Activated T-helper 1 cell treated with anti-CD3 and anti-CD28 coated beads, Interleukin-12 subunit alpha, Interleukin-12 subunit beta, Interleukin-2, Interleukin-4 antibody, amounts not matched to agents 30 ng/mL and 10 ng/mL and 1 ng/mL, durations not matched to agents 14 hours and 24 hours and 36 hours (primary cell): ENCODE measurements around the gene ARL6IP6. TPM values are rescaled to one million over a fixed set of nuclear protein-coding genes. Genes with fewer than 3 reads are reported as not detected.
"Not testable (repeated sequence)": the region's sequence is repeated elsewhere in the genome, so short reads cannot be mapped to it uniquely, and the experiment has no call there.

Experiments
- DNase-seq: peaks from one replicate; pipeline ENCODE4 v3.0.0; 2021; ENCODE audit warnings: low spot score
- H3K27ac Mint-ChIP-seq: one replicate; pipeline ENCODE4 v1.8.0; 2021; ENCODE audit warnings: mild to moderate bottlenecking, mixed read lengths
- H3K27me3 Mint-ChIP-seq: one replicate; pipeline ENCODE4 v1.8.0; 2022; ENCODE audit warnings: mild to moderate bottlenecking, moderate library complexity, mixed read lengths; ENCODE audit not compliant: insufficient read depth
- H3K36me3 Mint-ChIP-seq: one replicate; pipeline ENCODE4 v1.8.0; 2021; ENCODE audit warnings: low read depth, mixed read lengths
- H3K4me1 Mint-ChIP-seq: one replicate; pipeline ENCODE4 v1.8.0; 2021; ENCODE audit warnings: low read depth, mixed read lengths
- H3K4me3 Mint-ChIP-seq: one replicate; pipeline ENCODE4 v1.8.0; 2021; ENCODE audit warnings: mild to moderate bottlenecking, moderate library complexity, mixed read lengths
- H3K9me3 Mint-ChIP-seq: one replicate; pipeline ENCODE4 v1.8.0; 2021; ENCODE audit warnings: mixed read lengths
- intact Hi-C: fragments of 100-400 bp; cut with micrococcal nuclease; formaldehyde crosslinking; loops from one replicate; pipeline ENCODE4 v1.15.1; 2024
- total RNA-seq: library from RNA; stranded (reverse); gene quantifications from 2 replicates; pipeline ENCODE4 v1.2.3, GENCODE V29; 2022

ARL6IP6 gene
- total RNA-seq, 1 donor from 2014 or later: 31.7 TPM

DNA sequence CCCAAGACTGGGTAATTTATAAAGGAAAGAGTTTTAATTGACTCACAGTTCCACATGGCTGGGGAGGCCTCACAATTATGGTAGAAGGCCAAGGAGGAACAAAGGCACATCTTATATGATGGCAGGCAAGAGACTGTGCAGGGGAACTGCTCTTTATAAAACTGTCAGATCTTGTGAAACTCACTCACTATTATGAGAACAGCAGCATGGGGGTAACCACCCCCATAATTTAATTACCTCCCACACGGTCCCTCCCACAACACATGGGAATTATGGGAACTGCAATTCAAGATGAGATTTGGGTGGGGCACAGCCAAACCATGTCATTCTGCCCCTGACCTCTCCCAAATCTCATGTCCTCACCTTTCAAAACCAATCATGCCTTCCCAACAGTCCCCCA lies 19.1 kb downstream of the ARL6IP6 start:
- DNase-seq, H3K4me3 Mint-ChIP-seq, intact Hi-C loops, H3K27me3 Mint-ChIP-seq, H3K27ac Mint-ChIP-seq, H3K4me1 Mint-ChIP-seq, H3K9me3 Mint-ChIP-seq: not testable (repeated sequence)
- peaks cover 26% of the 10 kb centered on the region for H3K36me3 Mint-ChIP-seq

DNA sequence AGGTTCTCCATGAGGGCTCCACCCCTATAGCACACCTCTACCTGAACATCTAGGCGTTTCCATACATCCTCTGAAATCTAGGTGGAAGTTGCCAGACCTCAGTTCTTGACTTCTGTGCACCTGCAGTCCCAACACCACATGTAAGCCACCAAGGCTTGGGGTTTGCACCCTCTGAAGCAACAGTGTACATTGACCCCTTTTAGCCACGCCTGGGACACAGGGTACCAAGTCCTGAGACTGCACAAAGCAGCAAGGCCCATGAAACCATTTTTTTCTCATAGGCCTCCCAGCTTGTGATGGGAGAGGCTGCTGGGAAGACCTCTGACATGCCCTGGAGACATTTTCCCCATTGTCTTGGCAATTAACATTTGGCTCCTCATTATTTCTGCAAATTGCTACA lies 20.0 kb downstream of the ARL6IP6 start:
- peaks cover 1% of the 10 kb centered on the region for H3K27me3 Mint-ChIP-seq
- peaks cover 24% of the 10 kb centered on the region for H3K36me3 Mint-ChIP-seq
- H3K4me3 Mint-ChIP-seq: no peak overlapping the region
- DNase-seq: no peak
- intact Hi-C loops: no loop called here
- no peaks in the 10 kb centered on the region for H3K9me3 Mint-ChIP-seq
- no peak overlapping the region for H3K27ac Mint-ChIP-seq
- peaks cover 6% of the 10 kb centered on the region for H3K4me1 Mint-ChIP-seq

DNA sequence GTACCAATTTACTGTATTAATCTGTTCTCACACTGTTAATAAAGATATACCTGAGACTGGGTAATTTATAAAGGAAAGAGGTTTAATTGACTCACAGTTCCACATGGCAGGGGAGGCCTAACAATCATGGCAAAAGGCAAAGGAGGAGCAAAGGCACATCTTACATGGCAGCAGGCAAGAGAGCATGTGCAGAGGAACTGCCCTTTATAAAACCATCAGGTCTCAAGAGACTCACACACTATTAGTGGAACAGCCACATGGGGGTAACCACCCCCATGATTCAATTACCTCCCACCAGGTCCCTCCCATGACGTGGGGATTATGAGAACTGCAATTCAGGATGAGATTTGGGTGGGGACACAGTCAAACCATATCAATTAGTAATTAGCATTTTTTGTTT lies 21.3 kb downstream of the ARL6IP6 start:
- Mint-ChIP-seq H3K36me3 (peaks cover 24% of the 10 kb centered on the region), H3K27ac (peak overlapping the region; percentile 0)
- H3K9me3 Mint-ChIP-seq, H3K4me3 Mint-ChIP-seq, H3K27me3 Mint-ChIP-seq, H3K4me1 Mint-ChIP-seq, DNase-seq: not testable (repeated sequence)
- intact Hi-C loops: loop anchor here (1.0 to 2.0 kb wide), 4 partner anchors 21 to 780 kb away; partner anchors contain the start of genes ARL6IP6 and STAM2

DNA sequence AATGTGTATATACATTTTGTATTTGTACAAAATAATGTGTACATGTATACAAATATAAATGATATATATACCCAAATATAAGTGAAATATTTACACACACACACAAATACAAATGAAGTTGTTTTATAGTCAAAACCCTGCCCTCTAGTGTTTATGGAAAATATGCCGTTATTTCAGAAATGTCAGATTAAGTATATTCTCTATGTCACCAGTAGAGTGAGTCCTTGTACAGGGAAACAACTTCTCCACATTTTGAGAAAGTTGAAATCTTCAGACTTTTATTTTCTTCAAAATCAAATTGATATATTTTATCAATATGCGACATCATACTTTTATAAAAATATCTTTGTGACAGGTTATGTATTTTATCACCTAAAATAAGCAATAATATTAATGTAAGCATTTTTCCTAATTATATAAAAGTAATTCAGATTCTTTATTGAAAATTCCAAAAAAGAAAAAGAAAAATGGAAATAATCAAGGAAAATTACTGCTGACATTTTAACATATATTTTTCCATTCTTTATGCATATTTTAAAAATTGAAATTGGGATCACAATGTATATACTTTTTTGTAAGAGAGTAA lies 22.4 kb downstream of the ARL6IP6 start:
- no peaks in the 10 kb centered on the region for H3K9me3 Mint-ChIP-seq
- H3K4me1 Mint-ChIP-seq: no peaks in the 10 kb centered on the region
- no peak for DNase-seq
- intact Hi-C loops: loop anchor here (1.0 to 2.0 kb wide), 4 partner anchors 22 to 778 kb away; partner anchors contain the start of genes ARL6IP6 and STAM2
- H3K27me3 Mint-ChIP-seq: peaks cover 1% of the 10 kb centered on the region
- H3K4me3 Mint-ChIP-seq: no peak overlapping the region
- peaks cover 30% of the 10 kb centered on the region for H3K36me3 Mint-ChIP-seq
- no peak overlapping the region for H3K27ac Mint-ChIP-seq

DNA sequence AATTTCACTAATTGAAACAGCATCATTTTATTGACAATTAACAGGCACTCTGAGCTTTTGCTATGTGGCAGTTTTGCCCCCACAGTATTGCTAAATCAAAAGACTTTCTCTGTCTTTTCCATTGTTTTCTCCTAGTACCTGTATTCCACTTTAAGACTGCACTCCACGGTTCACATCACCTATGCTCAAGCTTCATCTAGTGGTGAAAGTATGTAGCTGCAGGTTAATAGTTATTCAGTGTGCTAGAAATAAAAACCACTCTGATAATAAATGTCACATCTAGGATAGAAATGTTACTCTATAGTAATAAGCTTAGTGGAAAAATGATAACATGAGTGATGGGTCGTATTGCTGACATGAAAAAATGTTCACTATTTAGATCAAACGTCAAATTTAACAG lies 24.6 kb downstream of the ARL6IP6 start:
- Mint-ChIP-seq H3K36me3 (peaks cover 27% of the 10 kb centered on the region), H3K9me3 (no peaks in the 10 kb centered on the region), H3K4me3 (no peak overlapping the region), H3K27ac (no peak overlapping the region), H3K4me1 (no peaks in the 10 kb centered on the region), H3K27me3 (no peaks in the 10 kb centered on the region)
- intact Hi-C loops: no loop called here
- no peak for DNase-seq

GRCh38 chr2:152747751-152748150 lies 29.3 kb downstream of the ARL6IP6 start:
- peaks cover 18% of the 10 kb centered on the region for H3K36me3 Mint-ChIP-seq
- H3K27ac Mint-ChIP-seq, DNase-seq, intact Hi-C loops, H3K4me3 Mint-ChIP-seq, H3K27me3 Mint-ChIP-seq, H3K4me1 Mint-ChIP-seq, H3K9me3 Mint-ChIP-seq: not testable (repeated sequence)

DNA sequence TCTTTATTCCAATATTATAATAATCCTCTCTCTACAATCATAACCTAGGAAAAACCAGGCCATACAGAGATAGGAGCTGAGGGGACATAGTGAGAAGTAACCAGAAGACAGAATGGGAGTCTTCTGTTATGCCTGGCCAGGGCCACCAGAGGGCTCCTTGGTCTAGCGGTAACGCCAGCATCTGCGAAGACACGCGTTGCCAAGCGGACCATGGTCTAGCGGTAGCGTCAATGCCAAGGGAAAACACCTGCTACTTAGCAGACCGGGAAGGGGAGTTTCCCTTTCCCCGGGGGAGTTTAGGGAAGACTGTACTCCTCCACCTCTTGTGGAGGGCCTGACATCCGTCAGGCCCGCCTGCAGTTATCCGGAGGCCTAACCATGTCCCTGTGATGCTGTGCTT lies 36.6 kb downstream of the ARL6IP6 start:
- Mint-ChIP-seq H3K9me3 (no peaks in the 10 kb centered on the region), H3K4me3 (no peak overlapping the region), H3K36me3 (peaks cover 23% of the 10 kb centered on the region), H3K27me3 (no peaks in the 10 kb centered on the region), H3K27ac (peak overlapping the region; percentile 63), H3K4me1 (peaks cover 4% of the 10 kb centered on the region)
- DNase-seq: no peak
- intact Hi-C loops: no loop called here

DNA sequence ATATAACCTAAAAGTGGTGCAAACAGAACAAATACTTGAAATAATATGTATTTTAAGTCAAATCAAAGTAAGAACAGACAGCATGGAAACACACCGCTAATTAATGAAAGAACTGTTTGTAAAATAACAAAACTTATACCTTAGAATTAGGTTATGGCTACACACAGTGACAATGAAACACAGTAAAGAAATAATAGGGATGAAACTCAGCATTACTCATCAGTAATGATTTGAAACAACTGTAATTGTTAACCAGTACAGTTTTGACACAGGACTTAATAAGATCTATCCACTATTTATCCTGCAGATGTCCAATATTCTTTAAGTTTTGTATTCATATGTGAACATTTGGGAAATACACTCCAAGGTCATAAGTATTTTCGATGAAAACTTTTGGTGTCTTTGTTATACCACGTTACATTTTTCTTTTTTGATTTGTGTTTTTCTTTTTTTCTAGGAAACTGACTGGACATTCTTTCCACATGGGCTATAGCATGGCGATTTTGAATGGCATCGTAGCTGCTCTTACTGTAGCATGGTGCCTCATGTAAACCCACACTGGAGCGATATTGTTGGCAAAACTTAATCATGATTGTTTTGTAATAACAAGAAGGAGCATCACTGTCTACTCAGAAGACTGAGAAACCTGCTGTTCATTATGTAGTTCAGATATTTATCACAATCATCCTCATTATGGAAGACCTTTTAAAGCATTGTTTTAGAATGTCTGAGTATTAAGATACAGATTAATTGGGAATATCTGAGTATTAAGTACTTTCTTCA lies 41.1 kb downstream of the ARL6IP6 start:
- Mint-ChIP-seq H3K4me3 (no peak overlapping the region), H3K36me3 (peaks cover 28% of the 10 kb centered on the region)
- intact Hi-C loops: no loop called here

DNA sequence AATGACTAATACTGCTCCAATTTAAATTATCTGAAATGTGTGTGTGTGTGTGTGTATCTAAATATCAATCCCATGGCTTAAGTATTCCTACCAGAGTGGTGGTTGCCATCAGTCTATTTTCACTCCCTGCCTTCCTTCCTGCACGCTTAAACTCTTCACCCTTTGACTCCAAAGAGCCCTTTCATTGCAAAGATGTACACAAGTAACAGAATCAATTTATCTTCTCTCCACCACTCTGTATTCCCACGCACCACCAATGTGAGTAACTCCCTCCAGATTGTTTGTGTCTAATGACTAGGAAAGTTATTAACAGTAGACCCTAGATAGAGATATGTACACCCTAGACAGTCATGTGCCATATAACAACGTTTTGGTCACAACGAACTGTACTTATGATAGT lies 42.8 kb downstream of the ARL6IP6 start:
- peaks cover 23% of the 10 kb centered on the region for H3K36me3 Mint-ChIP-seq

More for the DNA sequence above, 41.1 kb downstream of the ARL6IP6 start:
- H3K27ac Mint-ChIP-seq: no peak overlapping the region
- no peak for DNase-seq
- no peaks in the 10 kb centered on the region for H3K4me1 Mint-ChIP-seq
- no peaks in the 10 kb centered on the region for H3K9me3 Mint-ChIP-seq
- no peaks in the 10 kb centered on the region for H3K27me3 Mint-ChIP-seq

GRCh38 chr2:152762202-152762601 lies 43.8 kb downstream of the ARL6IP6 start:
- Mint-ChIP-seq H3K9me3 (no peaks in the 10 kb centered on the region), H3K36me3 (peaks cover 19% of the 10 kb centered on the region), H3K27ac (no peak overlapping the region), H3K4me1 (no peaks in the 10 kb centered on the region), H3K27me3 (no peaks in the 10 kb centered on the region), H3K4me3 (no peak overlapping the region)
- no peak for DNase-seq
- intact Hi-C loops: no loop called here

More for the DNA sequence above, 42.8 kb downstream of the ARL6IP6 start:
- Mint-ChIP-seq H3K27ac (no peak overlapping the region), H3K4me3 (no peak overlapping the region), H3K27me3 (no peaks in the 10 kb centered on the region), H3K4me1 (no peaks in the 10 kb centered on the region), H3K9me3 (no peaks in the 10 kb centered on the region)
- DNase-seq: no peak
- intact Hi-C loops: no loop called here

- H3K27me3 Mint-ChIP-seq, intact Hi-C loops, H3K27ac Mint-ChIP-seq, H3K9me3 Mint-ChIP-seq, DNase-seq, H3K4me1 Mint-ChIP-seq, H3K4me3 Mint-ChIP-seq: not testable (repeated sequence)
- peaks cover 18% of the 10 kb centered on the region for H3K36me3 Mint-ChIP-seq
Measured at GRCh38 chr2:152763208-152763607, 44.8 kb downstream of the ARL6IP6 start.

GRCh38 chr2:152763651-152764050 lies 45.2 kb downstream of the ARL6IP6 start:
- Mint-ChIP-seq H3K4me3 (no peak overlapping the region), H3K9me3 (no peaks in the 10 kb centered on the region), H3K27ac (no peak overlapping the region), H3K36me3 (peaks cover 16% of the 10 kb centered on the region), H3K27me3 (no peaks in the 10 kb centered on the region), H3K4me1 (no peaks in the 10 kb centered on the region)
- intact Hi-C loops: no loop called here
- DNase-seq: no peak

GRCh38 chr2:152766928-152767327 lies 48.5 kb downstream of the ARL6IP6 start:
- Mint-ChIP-seq H3K36me3 (peaks cover 9% of the 10 kb centered on the region), H3K9me3 (no peaks in the 10 kb centered on the region), H3K4me1 (no peaks in the 10 kb centered on the region), H3K27me3 (no peaks in the 10 kb centered on the region), H3K27ac (no peak overlapping the region), H3K4me3 (no peak overlapping the region)
- DNase-seq: no peak
- intact Hi-C loops: no loop called here
